ENCODE measurements around the gene DTNA. TPM values are rescaled to one million over a fixed set of nuclear protein-coding genes. Genes with fewer than 3 reads are reported as not detected.

The DTNA gene
- total RNA-seq, 1 experiment from 2014 or later: 20.9 TPM

- DNase-seq (ENCODE audit: low spot score): no peak
Measured at GRCh38 chr18:34933909-34934661, 224.0 kb downstream of the DTNA start.

DNA sequence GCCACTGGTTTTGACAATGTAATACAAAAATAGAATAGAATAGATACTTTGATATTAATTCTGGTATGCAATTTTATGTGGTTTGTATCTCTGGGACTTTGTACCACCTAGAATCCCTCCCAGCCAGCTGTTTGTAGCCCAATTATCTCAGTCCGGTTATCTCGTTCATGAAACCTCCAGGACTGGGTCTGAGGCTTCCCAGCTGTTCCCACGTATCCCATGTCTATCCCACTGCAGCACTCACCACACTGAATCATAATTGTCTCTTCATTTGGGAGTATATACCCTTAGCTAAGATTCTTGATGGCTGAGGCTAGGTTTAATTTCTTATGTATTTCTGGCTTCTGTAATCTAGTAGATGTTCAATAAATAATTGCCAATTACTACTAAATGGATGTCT lies 226.7 kb downstream of the DTNA start:
- no peak for DNase-seq (ENCODE audit: low spot score)

GRCh38 chr18:34938090-34938489 lies 228.0 kb downstream of the DTNA start:
- no peak for DNase-seq (ENCODE audit: low spot score)
